Measurements from ENCODE around the gene MEIS2.

MEIS2 gene

DNA sequence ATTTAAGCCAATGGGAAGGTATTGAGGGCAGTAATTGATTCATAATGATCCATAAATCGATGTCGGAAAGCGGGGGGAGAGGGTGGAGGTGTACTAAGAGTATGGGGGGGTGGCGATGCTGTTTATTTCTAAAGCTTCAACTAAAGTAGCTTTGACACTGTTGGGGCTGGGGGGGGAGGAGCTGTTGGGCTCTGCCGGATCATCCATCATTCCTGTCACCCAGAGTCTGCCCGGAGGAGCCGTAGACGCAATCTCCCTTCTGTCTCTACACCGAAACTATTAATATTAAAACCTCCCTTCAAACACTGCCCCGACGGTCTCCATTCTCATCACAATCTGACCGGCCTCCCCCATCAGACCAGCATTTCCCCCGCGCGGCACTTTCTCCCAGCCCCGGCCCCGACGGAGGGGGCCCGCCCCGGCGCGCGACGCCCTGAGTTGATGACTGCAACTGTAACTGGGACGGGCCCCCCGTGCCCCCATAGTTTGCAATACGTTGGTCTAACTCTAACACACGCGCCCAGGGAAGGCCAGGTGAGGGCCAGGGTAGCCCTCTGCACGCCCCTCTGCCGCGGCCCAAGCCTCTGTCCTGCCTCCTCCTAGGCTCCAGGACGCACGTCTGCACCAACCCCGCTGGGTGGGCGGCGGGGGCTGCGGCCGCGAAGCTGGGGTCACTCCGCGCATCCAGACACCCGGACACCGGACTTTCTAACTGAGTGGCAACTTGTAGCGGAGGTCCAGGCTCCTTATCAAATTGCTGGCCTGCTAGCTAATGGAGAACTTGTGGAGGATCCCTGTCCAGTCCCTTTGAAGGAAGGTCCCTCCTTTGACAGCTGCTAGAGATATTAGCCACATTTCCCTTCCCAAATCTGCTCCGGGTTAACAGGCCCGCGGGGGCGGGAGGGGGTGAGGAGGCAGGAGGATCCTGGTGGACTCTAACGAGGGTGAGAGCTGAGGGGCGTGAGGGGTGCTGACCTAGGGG, 212.0 kb downstream of the MEIS2 start:
- no peak for DNase-seq

GRCh38 chr15:36887214-36887961, 213.0 kb downstream of the MEIS2 start:
- DNase-seq, result no peak

DNA sequence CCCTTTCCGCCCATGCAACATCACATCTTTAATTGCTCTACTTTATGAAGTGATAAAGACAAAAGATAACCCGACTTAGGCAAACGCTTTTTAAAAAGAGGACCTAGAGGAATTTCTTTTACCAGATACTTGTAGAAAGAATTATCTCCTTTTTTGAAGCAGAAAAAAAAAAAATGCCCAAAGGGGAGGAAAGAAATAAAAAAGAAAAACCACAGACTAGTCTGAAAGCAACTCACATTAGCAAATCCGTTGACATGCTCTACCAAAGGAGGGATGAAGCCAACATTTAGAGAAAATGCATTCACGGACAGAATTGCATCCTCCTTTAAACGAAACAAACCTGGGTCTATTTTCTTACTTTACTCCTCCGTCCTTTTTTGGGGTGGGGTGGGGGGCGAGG, 213.6 kb downstream of the MEIS2 start:
- no peak for DNase-seq

- no peak for DNase-seq
Observed at GRCh38 chr15:36886191-36886590, 214.2 kb downstream of the MEIS2 start.

DNA sequence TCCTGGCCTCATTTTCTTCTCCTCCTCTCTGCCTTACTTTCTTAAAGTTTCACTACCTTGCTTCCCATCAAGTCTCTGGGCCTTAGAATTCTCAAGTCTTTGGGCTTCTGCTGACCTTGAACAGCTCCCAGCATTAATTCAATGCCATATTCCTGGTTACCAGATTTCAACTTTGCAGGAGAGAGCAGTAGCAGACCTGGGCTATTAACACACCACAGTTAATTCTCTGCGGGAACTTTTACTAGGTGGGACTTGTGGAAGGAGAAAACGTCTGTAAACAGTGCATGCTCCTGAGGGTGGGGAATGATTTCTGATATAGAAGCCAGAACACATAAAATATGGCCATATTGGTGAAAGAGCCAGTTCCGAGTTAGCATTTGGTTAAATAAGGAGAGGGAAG, 214.6 kb downstream of the MEIS2 start:
- no peak for DNase-seq

DNA sequence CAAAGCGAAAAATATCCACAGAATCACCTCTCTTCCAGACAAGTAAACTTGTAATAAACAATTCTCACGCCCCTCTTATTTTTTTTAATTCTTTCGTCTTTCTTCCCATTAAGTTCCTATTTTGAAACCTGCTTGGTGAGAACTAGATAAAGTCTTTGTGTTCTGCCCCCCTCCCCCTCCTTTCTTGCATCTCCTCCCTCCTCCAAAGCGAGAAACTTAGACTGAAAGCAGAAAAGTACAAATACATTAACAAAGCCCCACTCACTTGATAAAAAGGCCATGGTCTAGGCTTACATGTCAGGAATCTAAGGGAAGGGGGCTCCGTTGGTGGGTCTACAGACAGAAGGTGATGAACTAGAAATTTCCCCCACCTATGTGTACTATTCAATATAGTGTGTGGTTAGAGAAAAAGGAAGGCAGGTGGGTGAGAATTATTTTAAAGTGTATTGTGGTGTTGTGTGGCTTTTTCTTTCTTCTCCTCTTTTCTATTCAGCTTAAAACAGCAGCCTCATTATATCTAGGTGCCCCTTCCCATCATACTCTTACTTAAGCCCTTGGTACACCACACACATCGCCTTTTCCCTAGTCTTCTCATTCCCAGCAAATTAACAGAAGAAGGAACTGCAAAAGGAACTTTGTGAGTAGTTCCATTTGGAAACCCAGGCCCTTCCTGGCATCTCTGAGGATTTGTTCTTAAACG, 215.3 kb downstream of the MEIS2 start:
- DNase-seq, result no peak

GRCh38 chr15:36884518-36884875, 215.9 kb downstream of the MEIS2 start:
- DNase-seq, result no peak

GRCh38 chr15:36883713-36884517, 216.4 kb downstream of the MEIS2 start:
- no peak for DNase-seq

- DNase-seq, result no peak
Observed at GRCh38 chr15:36882487-36883131, 217.7 kb downstream of the MEIS2 start.

- DNase-seq, result no peak
Observed at GRCh38 chr15:36882056-36882455, 218.3 kb downstream of the MEIS2 start.

DNA sequence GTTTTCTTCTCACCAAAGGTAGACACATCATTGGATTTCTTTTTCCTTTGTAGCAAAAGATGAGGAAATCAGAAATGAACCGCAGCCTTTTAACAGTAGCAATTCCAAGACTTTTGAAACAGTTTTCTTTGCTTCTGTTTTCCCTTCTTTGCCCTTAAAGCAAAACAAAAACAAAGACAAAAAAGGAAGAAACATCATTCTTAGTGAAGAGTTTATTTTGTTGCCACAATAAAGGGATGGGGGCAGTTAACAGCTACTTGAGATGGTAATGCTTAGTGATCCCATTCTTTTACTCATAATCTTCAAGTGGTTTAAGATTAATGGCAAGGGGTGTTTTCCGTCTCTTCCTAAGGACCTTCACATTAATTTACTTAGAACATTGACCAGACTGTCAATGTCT, 218.8 kb downstream of the MEIS2 start:
- DNase-seq, result no peak

DNA sequence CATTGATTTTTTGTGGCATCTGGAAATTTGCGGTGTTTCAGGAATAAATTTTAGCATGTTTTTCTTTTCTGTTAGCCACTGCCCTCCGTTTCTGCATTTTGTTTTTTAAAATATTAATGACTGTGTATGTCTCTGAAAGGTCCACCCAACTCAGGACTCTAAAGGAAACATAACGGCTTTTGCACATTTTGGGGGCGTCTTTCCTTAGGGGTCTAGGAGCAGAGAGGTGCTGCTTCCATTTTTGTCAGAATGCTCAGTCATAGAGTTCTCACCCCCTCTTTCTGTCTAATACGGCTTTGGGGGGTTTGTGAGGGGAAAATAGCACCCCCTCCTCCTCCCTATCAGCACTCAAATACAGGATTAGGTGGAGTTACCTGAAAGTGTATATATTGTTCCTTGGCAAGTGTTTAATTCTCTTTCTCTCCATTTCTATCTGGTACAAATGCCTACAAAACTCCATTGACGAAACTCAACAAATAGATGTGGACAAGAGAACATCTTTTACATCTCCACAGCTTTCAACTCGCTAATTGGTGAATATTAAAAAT, 219.4 kb downstream of the MEIS2 start:
- DNase-seq, result no peak

GRCh38 chr15:36880224-36880912, 220.0 kb downstream of the MEIS2 start:
- DNase-seq, result no peak

DNA sequence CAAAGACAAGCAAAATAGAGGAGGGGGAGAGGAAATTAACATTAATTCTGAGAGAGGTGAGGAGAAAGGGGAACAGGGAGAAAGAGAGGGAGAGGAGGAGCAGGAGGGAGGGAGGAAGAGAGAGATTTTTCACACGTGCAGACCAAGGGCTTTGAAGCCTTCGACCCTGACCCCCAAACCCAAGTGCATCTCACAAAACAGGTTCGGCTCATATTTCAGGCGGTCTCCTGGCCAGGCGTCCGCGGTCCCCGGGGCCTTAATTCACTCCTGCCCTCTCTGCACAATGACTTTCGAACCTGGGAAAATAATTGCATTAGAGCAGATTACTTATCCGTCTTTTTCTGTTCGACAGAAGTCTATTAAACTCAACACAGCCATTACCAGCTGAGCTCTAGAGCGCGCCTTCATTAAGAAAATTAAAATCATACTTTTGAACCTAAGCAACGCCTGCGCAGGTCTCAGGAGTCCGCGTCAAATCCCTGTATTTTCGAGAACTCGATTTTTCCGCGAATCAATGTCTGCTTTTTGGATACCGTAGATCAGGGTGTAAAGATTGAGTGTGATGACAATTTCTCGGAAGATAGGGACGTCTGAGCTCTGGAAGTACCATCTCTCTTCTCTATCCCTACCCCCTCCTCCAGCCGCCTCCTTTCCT, 220.7 kb downstream of the MEIS2 start:
- DNase-seq, result no peak

- no peak for DNase-seq
Observed at GRCh38 chr15:36878684-36879262, 221.6 kb downstream of the MEIS2 start.

GRCh38 chr15:36877796-36878683, 222.3 kb downstream of the MEIS2 start:
- DNase-seq, result no peak

GRCh38 chr15:36877294-36877693, 223.1 kb downstream of the MEIS2 start:
- no peak for DNase-seq

DNA sequence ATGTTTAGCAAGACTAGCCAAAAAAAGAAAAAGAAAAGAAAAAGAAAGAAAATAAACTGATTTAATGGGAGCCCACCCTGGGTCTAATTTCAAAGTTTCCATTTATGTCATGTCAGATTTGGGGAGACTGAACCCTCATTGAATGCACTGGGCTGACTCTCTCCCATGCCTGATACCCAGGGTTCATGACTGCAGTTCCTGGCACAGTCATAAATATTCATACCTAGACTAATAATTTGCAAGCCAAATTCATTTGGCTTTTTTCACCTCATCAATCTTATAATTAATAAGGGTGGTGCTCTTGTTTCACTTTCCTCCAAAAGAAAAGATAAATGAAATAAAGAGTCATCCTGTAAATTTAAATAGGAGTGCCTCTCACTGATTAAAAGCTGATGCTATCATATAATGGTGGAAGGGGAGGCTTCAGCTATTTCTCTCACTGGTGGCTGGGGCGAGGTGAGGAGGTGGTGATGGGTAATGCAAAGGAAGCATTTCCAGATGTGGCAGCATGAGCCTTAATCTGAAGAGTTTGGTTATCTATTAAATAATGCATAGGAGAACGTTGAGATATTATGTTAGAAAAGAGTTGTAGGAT, 224.5 kb downstream of the MEIS2 start:
- DNase-seq, result no peak

GRCh38 chr15:36874930-36875329, 225.4 kb downstream of the MEIS2 start:
- no peak for DNase-seq

All from CD4-positive, alpha-beta T cell treated with Interleukin-15 for 1 hour (primary cell).